NCI-H82 (cell line): ENCODE data around the gene MTA3.
A peak's percentile ranks its signal among the peaks of the same experiment; 100 is the strongest.

ENCODE experiments used
- DNase-seq: peaks from one replicate; lab custom pipeline; 2025; lab: John Stamatoyannopoulos, UW

MTA3 gene

GRCh38 chr2:42762823-42763804, 194.7 kb downstream of the MTA3 start:
- DNase-seq = no peak

GRCh38 chr2:42764096-42764495, 195.7 kb downstream of the MTA3 start, which contains the start of gene OXER1:
Gene OXER1, minus strand, starts transcription at chr2:42764135. Its CDS starts 73 bp downstream, at chr2:42764062.
- DNase-seq = no peak

DNA sequence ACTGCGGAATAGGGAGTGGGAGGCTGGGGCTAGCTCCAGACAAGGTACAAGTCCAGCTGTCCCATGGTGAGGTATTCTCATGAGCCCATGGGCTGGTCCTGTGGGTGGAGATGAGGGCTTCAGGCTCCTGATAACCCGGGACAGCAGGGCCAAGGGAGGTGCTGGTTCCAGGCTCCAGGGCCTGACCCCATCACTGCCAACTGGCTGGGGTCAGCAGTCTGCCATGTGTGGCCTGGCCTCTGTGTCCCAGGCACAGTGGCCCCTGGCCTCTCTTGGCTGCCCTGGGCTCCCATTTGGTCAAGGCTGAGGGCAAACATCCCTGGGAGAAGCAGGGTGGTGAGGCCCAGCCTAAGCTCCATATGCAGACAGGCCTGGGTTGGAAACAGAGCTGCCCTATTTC, 196.5 kb downstream of the MTA3 start:
- DNase-seq = no peak

GRCh38 chr2:42765686-42766085, 197.3 kb downstream of the MTA3 start:
- no peak for DNase-seq

- no peak for DNase-seq
Observed at GRCh38 chr2:42767080-42767898, 198.9 kb downstream of the MTA3 start.

GRCh38 chr2:42767899-42768705, 199.7 kb downstream of the MTA3 start:
- no peak for DNase-seq

GRCh38 chr2:42768706-42769256, 200.3 kb downstream of the MTA3 start:
- no peak for DNase-seq

DNA sequence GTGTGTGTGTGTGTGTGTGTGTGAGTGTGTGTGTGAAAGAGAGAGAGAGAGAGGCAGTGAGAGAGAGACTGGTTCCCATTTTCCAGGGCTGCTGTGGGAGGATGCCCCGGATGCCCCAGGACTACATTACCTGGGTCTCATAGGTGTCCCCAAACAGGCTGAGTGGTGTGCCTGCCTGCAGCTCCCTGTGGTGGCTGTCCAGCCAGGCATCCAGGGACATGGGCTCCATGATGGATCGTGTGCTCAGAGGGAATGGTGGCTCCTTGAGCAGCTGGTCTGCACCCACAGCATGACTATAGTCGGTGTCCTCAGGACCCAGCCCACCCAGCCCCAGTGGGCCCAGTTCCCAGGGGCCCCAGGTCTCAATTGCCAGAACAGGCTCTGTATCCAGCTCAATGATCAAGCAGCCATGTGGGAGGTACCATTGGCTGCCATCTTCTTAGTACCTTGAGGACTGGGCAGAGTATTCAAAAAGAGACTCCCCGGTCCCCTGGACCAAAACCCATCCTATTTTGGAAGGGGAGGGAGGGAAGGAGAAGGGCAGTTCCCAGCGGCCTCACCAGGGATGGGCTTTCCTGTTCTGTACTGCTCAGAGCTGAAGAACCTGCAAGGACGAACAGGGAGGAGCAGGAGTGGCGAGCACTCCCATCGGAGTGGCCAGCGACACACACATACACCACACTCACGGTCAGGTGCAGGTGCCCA, 201.3 kb downstream of the MTA3 start:
- no peak for DNase-seq

DNA sequence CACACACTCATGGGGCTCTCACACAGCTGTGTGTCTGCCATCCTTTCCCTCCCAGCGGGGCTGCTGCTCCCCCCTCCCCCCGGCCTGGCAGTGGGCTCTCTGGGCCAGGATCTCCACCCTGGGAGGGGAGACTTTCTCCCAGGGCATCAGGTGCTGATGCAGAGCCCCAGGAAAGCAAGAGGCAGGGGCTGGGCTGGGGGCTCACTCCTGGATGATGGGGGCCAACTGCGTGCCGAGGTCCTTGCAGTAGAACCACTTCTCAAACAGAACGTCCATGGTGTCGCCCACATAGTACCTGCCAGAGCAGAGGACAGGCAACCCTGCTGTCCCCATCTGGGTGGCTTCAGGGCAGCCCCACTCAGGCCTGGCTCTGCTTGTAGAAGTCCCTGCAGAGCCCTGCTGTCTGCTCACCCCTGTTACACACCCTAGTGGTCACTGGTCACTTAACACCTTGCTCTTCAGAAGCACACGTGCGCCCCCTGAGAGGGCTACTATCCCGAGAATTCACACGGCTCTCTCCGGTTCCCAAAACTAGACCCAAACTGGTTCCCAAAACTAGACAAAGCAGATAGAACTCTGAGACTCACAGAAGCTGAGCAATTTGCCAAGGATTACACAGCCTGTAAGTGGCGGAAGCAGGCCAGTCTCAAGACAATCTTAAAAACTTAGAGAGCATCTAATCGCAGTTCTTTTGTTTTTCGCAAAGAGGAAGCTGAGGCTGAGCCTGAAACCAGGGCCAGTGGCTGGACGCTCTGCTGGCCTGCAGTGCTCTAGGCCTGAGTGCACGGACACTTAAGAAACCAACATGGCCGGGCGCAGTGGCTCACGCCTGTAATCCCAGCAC, 202.1 kb downstream of the MTA3 start:
- DNase-seq = peak; percentile 83

DNA sequence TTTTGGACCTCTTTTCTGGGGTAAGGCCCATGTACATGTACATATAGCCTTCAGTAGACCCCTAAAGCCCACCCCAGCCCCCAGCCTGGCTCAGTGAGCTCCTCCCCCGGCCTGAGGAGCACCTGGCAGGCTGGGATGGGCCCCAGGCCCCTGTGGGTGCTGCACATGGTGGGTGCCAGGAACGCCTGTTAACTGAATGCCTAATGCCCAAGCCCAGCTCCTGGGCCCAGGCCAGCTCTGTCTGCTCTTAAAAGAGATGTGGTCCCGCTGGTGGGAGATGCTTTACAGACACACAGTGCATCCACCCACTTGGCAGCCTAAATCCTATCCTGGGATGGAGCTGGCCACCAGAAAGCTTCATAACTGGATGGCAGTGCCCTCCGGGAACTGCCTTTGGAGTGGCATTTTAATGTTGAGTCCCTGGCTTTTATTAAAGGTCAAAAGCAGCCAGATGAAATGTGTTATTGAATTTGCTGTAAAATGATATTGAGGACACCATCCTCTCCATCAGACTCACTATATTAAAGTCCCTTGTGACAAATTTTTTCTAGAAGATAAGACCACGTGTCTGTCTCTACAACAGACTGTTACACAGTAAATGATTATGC, 203.2 kb downstream of the MTA3 start:
- no peak for DNase-seq

DNA sequence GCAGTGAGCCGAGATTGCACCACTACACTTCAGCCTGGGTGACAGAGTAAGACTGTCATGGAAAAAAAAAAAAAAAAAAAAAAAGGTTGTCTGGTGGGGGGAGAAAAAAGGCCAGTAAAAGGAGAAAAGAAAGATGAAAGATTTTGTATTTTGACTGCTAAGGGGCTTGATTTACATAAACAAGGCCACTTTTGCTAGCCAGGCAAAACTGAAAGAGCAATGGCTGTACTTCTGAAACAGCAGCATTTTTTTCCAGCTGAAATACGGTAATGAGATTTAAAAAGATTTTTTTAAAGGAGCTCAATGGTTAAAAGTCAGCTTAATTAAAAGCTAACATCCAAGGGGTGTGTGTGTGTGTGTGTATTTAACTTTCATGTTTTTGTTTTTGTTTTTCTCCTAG, 206.8 kb downstream of the MTA3 start:
- DNase-seq = peak; percentile 19

DNA sequence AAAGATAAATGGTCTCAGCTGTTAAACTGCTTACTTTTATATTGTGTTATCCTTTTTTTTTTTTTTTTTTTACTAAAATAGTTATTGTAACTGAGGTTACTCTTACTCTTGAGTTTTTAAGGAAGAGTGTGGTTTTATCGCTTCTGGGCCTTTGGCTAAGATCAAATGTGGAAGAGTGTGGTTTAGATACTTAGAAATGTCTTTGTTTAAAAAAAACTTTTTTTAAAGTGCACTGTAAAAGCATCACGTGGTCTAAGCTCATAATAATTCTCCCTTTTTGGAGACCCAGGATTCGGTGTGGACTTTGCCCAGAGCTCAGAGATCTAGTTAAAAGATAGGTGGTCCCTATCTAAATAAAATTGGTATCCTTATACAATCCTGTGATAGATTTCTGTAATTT, 207.4 kb downstream of the MTA3 start:
- DNase-seq = no peak

DNA sequence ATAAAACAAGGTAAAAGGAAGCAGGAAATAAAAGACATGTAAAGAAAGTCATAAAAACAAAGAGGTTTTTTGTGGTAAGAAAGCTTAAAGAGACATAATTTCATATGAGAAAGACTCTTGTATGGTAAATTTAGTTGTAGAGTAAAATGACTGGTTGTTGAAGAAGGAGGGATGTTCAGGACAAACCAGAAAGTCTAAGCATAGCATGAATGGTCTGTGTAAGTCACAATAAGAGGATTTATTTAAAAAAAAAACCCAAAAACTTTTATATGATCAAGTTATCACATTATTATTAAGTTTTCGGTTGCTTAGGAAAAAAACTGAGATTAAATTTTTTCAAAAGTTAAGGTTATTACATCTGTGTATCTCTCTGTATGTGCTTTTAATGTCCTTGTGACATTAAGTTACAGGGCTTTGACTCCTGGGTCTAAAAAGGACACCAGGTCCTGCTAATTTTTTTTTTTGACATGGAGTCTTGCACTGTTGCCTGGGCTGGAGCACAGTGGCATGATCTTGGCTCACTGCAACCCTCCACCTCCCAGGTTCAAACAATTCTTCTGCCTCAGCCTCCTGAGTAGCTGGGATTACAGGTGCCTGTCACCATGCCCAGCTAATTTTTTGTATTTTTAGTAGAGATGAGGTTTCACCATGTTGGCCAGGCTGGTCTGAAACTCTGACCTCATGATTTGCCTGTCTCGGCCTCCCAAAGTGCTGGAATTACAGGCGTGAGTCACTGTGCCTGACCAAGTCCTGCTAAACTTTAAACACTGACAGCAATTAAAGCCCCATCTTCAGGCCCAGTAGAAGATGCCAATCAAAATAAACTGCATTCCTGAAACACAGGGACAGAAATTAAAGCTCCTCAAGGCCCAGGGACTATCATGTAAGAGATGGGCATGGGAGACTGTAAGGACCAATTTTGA, 209.7 kb downstream of the MTA3 start:
- DNase-seq = no peak

DNA sequence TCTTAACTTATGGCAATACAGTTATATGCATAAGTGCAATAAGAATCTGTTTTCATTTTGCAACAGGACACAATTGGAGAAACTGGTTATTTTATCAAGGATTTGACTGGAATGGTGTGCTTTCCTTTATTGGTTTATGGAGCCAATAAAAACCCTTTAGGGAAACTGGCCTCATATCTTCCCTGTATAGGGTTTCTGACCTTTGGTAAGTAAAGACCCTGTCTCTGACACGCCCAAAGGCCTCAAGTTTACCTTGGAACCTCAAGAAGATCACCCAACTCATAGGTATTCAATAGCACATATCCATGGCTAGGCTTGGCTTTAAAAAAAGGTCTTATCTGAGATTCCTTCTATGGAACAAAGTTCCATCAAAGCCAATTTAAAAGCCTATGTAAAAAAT, 212.7 kb downstream of the MTA3 start:
- DNase-seq = no peak

DNA sequence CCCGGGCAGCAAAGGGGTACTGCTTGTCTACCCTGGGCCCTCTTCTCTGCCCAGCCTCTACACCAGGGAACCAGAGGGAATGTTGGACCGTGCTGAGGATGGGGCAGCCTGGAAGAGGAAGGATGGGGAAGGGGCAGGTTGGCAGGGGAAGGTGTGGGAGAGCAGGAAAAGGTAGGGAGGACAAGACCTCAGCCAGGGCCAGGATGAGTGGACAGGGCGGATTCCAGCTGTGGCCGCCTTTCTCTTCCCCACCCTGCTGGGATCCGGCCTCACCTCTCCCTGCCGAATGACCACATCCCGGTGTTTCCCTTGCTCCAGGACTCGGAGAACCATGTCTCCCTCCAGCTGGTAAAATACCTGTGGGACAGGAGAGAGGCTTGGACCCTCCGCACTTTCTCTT, 215.1 kb downstream of the MTA3 start:
- DNase-seq = no peak

- no peak for DNase-seq
Observed at GRCh38 chr2:42784204-42784880, 215.9 kb downstream of the MTA3 start.

GRCh38 chr2:42786561-42787345, 218.3 kb downstream of the MTA3 start:
- no peak for DNase-seq
